HEK293 (cell line): ENCODE data around the gene TRAM2.

ENCODE experiments used
- GLI2 ChIP-seq: fragments of 450-650 bp; formaldehyde crosslinking; IDR thresholded peaks from 2 replicates; pipeline ENCODE4; 2017; ENCODE audit warnings: missing biosample characterization, missing genetic modification characterization, low read depth, borderline replicate concordance
- GLIS2 ChIP-seq: fragments of 450-650 bp; formaldehyde crosslinking; IDR thresholded peaks from 2 replicates; pipeline ENCODE4 v1.5.1; 2016; ENCODE audit warnings: missing biosample characterization, missing genetic modification characterization
- MYNN ChIP-seq: fragments of 450-650 bp; formaldehyde crosslinking; IDR thresholded peaks from 2 replicates; pipeline ENCODE4 v1.5.1; 2016; ENCODE audit warnings: missing biosample characterization, missing genetic modification characterization, borderline replicate concordance
- PBX3 ChIP-seq: sonication (generic); formaldehyde crosslinking; IDR thresholded peaks from 2 replicates; pipeline ENCODE4 v1.8.1; 2022; ENCODE audit warnings: mild to moderate bottlenecking, moderate library complexity, missing genetic modification reagents
- PRDM1 ChIP-seq: fragments of 450-650 bp; formaldehyde crosslinking; IDR thresholded peaks from 2 replicates; pipeline ENCODE4; 2016; ENCODE audit warnings: missing biosample characterization, missing genetic modification characterization
- SCRT1 ChIP-seq: fragments of 450-650 bp; formaldehyde crosslinking; IDR thresholded peaks from 2 replicates; pipeline ENCODE4 v1.5.1; 2016; ENCODE audit warnings: missing biosample characterization, missing genetic modification characterization, borderline replicate concordance
- WT1 ChIP-seq: fragments of 450-650 bp; formaldehyde crosslinking; IDR thresholded peaks from 2 replicates; pipeline ENCODE4 v1.5.1; 2016; ENCODE audit warnings: missing biosample characterization, missing genetic modification characterization
- ZBTB20 ChIP-seq: fragments of 450-650 bp; formaldehyde crosslinking; IDR thresholded peaks from 2 replicates; pipeline ENCODE4 v1.5.1; 2016; ENCODE audit warnings: missing biosample characterization, missing genetic modification characterization
- ZFHX2 ChIP-seq: fragments of 450-650 bp; formaldehyde crosslinking; conservative IDR thresholded peaks from 2 replicates; pipeline ENCODE4 v1.5.1; 2016; ENCODE audit warnings: missing biosample characterization, missing genetic modification characterization
- ZFP37 ChIP-seq: fragments of 450-650 bp; formaldehyde crosslinking; IDR thresholded peaks from 2 replicates; pipeline ENCODE4 v1.5.1; 2016; ENCODE audit warnings: missing biosample characterization, missing genetic modification characterization
- ZFP69B ChIP-seq: fragments of 450-650 bp; formaldehyde crosslinking; IDR thresholded peaks from 2 replicates; pipeline ENCODE4 v1.5.1; 2016; ENCODE audit warnings: missing biosample characterization, missing genetic modification characterization
- ZNF112 ChIP-seq: fragments of 450-650 bp; formaldehyde crosslinking; IDR thresholded peaks from 2 replicates; pipeline ENCODE4 v1.5.0; 2017; ENCODE audit warnings: missing biosample characterization, missing genetic modification characterization
- ZNF138 ChIP-seq: fragments of 450-650 bp; formaldehyde crosslinking; IDR thresholded peaks from 2 replicates; pipeline ENCODE4 v1.5.1; 2016; ENCODE audit warnings: missing biosample characterization, missing genetic modification characterization, borderline replicate concordance
- ZNF148 ChIP-seq: fragments of 450-650 bp; formaldehyde crosslinking; IDR thresholded peaks from 2 replicates; pipeline ENCODE4 v1.5.0; 2017; ENCODE audit warnings: missing biosample characterization, missing genetic modification characterization, borderline replicate concordance
- ZNF155 ChIP-seq: fragments of 450-650 bp; formaldehyde crosslinking; IDR thresholded peaks from 2 replicates; pipeline ENCODE4 v1.5.1; 2016; ENCODE audit warnings: missing biosample characterization, missing genetic modification characterization
- ZNF184 ChIP-seq: fragments of 450-650 bp; IDR thresholded peaks from 2 replicates; pipeline ENCODE4 v1.5.1; 2018; ENCODE audit warnings: missing biosample characterization, mild to moderate bottlenecking, missing genetic modification characterization
- ZNF214 ChIP-seq: fragments of 450-650 bp; formaldehyde crosslinking; IDR thresholded peaks from 2 replicates; pipeline ENCODE4 v1.5.1; 2017; ENCODE audit warnings: missing biosample characterization, mild to moderate bottlenecking, missing genetic modification characterization, borderline replicate concordance
- ZNF23 ChIP-seq: fragments of 450-650 bp; formaldehyde crosslinking; IDR thresholded peaks from 2 replicates; pipeline ENCODE4 v1.5.1; 2016; ENCODE audit warnings: missing biosample characterization, missing genetic modification characterization, borderline replicate concordance
- ZNF398 ChIP-seq: fragments of 450-650 bp; formaldehyde crosslinking; IDR thresholded peaks from 2 replicates; pipeline ENCODE4 v1.5.1; 2017; ENCODE audit warnings: missing biosample characterization, missing genetic modification characterization
- ZNF518A ChIP-seq: fragments of 450-650 bp; formaldehyde crosslinking; conservative IDR thresholded peaks from 2 replicates; pipeline ENCODE4 v1.5.1; 2016; ENCODE audit warnings: low read depth, missing biosample characterization, missing genetic modification characterization
- ZNF548 ChIP-seq: fragments of 450-650 bp; formaldehyde crosslinking; IDR thresholded peaks from 2 replicates; pipeline ENCODE4 v1.5.1; 2016; ENCODE audit warnings: missing biosample characterization, missing genetic modification characterization
- ZNF560 ChIP-seq: fragments of 450-650 bp; formaldehyde crosslinking; IDR thresholded peaks from 2 replicates; pipeline ENCODE4 v1.5.1; 2017; ENCODE audit warnings: missing biosample characterization, missing genetic modification characterization, borderline replicate concordance
- ZNF639 ChIP-seq: fragments of 450-650 bp; formaldehyde crosslinking; IDR thresholded peaks from 2 replicates; pipeline ENCODE4 v1.5.1; 2016; ENCODE audit warnings: missing biosample characterization, missing genetic modification characterization
- ZNF660 ChIP-seq: fragments of 450-650 bp; IDR thresholded peaks from 2 replicates; pipeline ENCODE4 v1.5.1; 2018; ENCODE audit warnings: missing biosample characterization, mild to moderate bottlenecking, missing genetic modification characterization
- ZNF664 ChIP-seq: fragments of 450-650 bp; formaldehyde crosslinking; IDR thresholded peaks from 2 replicates; pipeline ENCODE4 v1.5.1; 2016; ENCODE audit warnings: missing biosample characterization, missing genetic modification characterization
- ZNF777 ChIP-seq: fragments of 450-650 bp; formaldehyde crosslinking; IDR thresholded peaks from 2 replicates; pipeline ENCODE4 v1.5.1; 2017; ENCODE audit warnings: missing biosample characterization, missing genetic modification characterization, borderline replicate concordance
- ZNF785 ChIP-seq: fragments of 450-650 bp; formaldehyde crosslinking; IDR thresholded peaks from 2 replicates; pipeline ENCODE4 v1.5.1; 2016; ENCODE audit warnings: missing biosample characterization, missing genetic modification characterization
- ZNF792 ChIP-seq: fragments of 450-650 bp; formaldehyde crosslinking; IDR thresholded peaks from 2 replicates; pipeline ENCODE4 v1.5.1; 2016; ENCODE audit warnings: missing biosample characterization, missing genetic modification characterization
- ZXDB ChIP-seq: fragments of 450-650 bp; formaldehyde crosslinking; IDR thresholded peaks from 2 replicates; pipeline ENCODE4 v1.5.1; 2016; ENCODE audit warnings: missing biosample characterization, missing genetic modification characterization

Gene TRAM2

GRCh38 chr6:52576392-52577021 is 353 bp downstream of the TRAM2 start (continued):
- TF ChIP-seq ZNF664 (tag by site-specific recombination) (no peak), ZNF518A (tag by site-specific recombination) (no peak), ZNF23 (tag by site-specific recombination) (no peak), ZNF785 (tag by site-specific recombination) (no peak), GLIS2 (tag by site-specific recombination) (peak; percentile 83), PRDM1 (tag by site-specific recombination) (no peak), ZFP69B (tag by site-specific recombination) (peak; percentile 59; the same call in 1 of the 2 replicates), SCRT1 (no peak), ZBTB20 (tag by site-specific recombination) (0 out of 2 replicates have a peak, but pooled peaks have one; percentile 18), ZNF214 (no peak), ZNF148 (tag by site-specific recombination) (no peak), ZNF792 (tag by site-specific recombination) (0 out of 2 replicates have a peak, but pooled peaks have one; percentile 28), ZNF560 (tag by site-specific recombination) (no peak), ZNF155 (no peak), ZNF112 (tag by site-specific recombination) (no peak), ZNF777 (tag by site-specific recombination) (no peak), ZNF138 (tag by site-specific recombination) (no peak), ZNF660 (tag by site-specific recombination) (no peak; the same call in 1 of the 2 replicates), GLI2 (tag by site-specific recombination) (no peak), ZNF639 (tag by site-specific recombination) (no peak), MYNN (tag by site-specific recombination) (no peak), ZNF548 (tag by site-specific recombination) (no peak), WT1 (peak; percentile 37; the same call in 1 of the 2 replicates), ZFP37 (no peak), PBX3 (no peak), ZXDB (tag by site-specific recombination) (peak; percentile 69), ZNF184 (tag by site-specific recombination) (no peak), ZNF398 (peak; percentile 77), ZFHX2 (no peak; the same call in 1 of the 2 replicates)
